ENCODE data around the gene UBA1.

Gene UBA1

GRCh38 chrX:47193475-47194193 lies at the start of gene UBA1:
Gene UBA1 (plus strand): TSS chrX:47193829. CDS start chrX:47198803, 4,974 bp downstream.
- H3K4me3 ChIP-seq (ENCODE audit: low read length): peak within 1 kb of the TSS; percentile 74
- peak; percentile 91 for DNase-seq (ENCODE audit: low read depth)
- TF ChIP-seq CTCF (conservative IDR thresholded peaks at IDR 0.05; ENCODE audit: low read length): peak; percentile 64

GRCh38 chrX:47143894-47144625 lies 49.6 kb upstream of the UBA1 start:
- H3K4me3 ChIP-seq (ENCODE audit: low read length): peak overlapping the region; percentile 80
- no peak for TF ChIP-seq CTCF (conservative IDR thresholded peaks at IDR 0.05; ENCODE audit: low read length)
- peak; percentile 27 for DNase-seq (ENCODE audit: low read depth)

DNA sequence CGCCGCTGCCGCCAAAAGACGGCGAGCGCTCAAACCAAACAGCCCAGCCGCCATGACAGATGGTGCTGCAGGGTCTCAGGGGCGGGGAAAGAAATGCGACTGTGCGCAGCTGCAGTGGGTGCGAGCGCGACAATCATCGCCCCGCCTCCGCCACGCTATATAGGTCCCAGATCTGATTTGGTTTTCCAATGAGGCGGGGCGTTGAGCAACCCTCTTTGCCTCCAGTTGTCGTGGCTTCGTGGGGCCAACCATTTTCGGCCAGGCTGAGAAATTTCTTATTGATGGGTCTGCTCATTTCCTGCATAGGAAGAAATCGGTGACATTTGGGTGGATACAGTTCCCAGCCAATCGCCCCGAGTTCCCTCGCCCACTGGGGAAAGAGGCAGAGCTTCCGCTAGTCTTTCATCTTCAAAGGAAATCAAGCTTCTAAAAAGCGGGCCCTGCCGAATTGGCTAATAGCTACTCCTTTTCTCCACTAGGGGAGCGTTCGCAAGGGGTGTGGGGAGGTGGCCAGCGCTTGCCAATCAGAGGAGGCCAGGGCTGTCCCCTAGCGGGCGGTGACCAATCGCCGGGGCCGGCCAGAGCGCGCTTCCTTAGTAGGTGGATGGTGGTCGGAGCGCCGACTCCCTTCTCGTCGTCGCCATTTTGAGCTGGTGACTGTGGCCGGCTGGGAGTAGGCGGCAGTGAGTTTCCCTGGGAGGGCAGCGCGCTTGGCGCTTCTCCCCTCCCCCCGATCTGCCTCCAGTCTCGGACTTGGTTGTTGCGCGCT lies 48.8 kb upstream of the UBA1 start, which contains the start of the genes NDUFB11 and RBM10:
Gene NDUFB11 (minus strand): TSS at position 77 of the 769 bp plus-strand sequence. CDS start 23 bp downstream, at position 54.
Gene RBM10 (plus strand): TSS at position 596 of the 769 bp plus-strand sequence. CDS start 2,261 bp downstream, outside the sequence.
- peak within 1 kb of the TSS; percentile 80 for H3K4me3 ChIP-seq (ENCODE audit: low read length)
- TF ChIP-seq CTCF (conservative IDR thresholded peaks at IDR 0.05; ENCODE audit: low read length): peak; percentile 62
- DNase-seq (ENCODE audit: low read depth): peak; percentile 94

DNA sequence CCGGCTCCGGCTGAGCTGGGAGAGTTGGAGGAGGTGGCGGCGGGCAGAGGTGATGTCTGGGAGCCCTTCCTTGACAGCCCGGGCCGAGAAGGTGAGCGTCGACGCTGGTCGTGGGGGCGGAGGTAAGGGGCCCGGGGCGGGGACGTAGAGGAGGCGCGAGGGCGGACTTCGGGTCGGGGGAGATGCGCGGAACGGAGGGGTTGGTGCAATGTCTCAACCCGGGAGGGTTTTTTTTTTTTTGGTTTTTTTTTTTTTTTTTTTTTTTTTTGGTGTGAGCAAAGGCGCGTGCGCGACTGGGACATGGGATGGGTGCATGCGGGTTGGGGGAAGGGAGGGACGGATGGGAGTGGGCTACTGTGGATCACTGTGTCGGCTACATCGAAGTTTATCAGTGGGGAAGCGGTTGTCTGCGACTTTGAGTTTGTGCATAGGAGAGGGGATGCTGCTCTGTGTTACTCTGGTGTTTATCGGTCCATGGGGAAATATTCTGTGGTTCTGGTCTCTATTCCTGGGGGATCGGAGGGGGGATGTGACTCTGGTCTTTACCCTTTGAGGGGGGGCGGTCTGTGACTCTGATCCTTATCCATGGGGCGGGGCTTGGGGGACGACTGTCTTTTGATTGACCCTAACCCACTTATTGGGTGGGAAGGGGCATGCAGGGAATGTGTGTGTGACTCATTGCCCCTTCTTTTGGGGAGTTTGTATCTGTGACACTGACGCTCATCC lies 48.1 kb upstream of the UBA1 start:
- DNase-seq (ENCODE audit: low read depth): no peak
- H3K4me3 ChIP-seq (ENCODE audit: low read length): peak overlapping the region; percentile 80
- TF ChIP-seq CTCF (conservative IDR thresholded peaks at IDR 0.05; ENCODE audit: low read length): no peak

GRCh38 chrX:47146121-47146935 lies 47.3 kb upstream of the UBA1 start:
- no peak for DNase-seq (ENCODE audit: low read depth)
- H3K4me3 ChIP-seq (ENCODE audit: low read length): peak overlapping the region; percentile 80
- TF ChIP-seq CTCF (conservative IDR thresholded peaks at IDR 0.05; ENCODE audit: low read length): no peak
